ENCODE data around the gene C4orf50.

DNA sequence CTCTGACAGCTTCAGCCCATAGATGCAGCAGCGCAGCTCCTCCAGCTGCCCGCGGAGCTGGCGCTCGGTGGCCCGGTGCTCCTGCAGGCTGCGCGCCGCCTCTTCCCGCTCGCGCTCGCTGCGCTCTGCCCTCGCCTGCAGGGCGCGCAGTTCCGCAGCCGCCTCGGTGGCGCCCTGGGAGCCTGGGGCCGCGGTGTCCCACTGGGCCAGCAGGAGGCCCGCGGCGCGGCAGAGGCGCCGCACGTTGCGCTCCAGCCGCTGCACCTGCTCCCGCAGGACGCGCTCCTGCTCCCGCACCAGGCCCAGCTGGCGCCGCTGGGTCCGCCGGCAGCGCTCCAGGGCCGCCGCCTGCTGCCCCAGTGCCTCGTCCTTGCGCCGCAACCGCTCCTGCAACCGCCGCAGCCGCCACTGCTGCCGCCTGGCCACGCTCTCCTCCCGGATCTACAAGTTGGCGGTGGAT lies 10.1 kb downstream of the C4orf50 start:
- TF ChIP-seq GATA3 (IDR thresholded peaks at IDR 0.05; ENCODE audit: low read depth, low read length) = no peak
- TF ChIP-seq GATA2 (IDR thresholded peaks at IDR 0.05; ENCODE audit: low read depth, low read length) = no peak
